GM18517 (cell line): ENCODE measurements around the gene NFIA.

ENCODE experiments used
- ATAC-seq: cut with Tn5 transposase; IDR thresholded peaks from one replicate; pipeline ENCODE4 v1.9.1; 2021; ENCODE audit warnings: mild to moderate bottlenecking, moderate library complexity; ENCODE audit not compliant: unreplicated experiment

The NFIA gene

DNA sequence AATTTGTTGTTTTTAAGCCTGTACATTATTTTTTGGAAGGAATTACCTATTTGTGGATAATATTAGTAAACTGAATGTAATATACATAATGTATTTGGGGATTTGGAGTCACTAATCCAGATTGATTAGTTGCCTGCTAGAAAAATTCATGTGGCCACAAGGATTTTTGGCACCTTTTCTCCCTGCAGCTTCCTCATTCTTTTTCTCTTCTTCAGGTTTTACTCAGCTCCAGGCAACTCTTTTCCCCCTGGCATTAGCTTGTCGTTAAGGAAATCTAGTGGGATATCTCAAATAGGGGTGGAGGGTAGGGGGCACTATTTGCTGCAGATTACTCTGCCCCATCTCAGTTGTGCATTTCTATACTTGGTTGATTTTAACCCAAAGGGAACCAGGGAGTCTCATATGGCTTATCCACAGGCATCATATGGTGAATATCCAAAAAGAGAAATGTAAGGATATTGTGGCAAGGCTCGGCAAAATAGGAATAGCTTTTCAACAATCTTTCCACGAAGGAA lies 203.1 kb downstream of the NFIA start:
- ATAC-seq = no peak

DNA sequence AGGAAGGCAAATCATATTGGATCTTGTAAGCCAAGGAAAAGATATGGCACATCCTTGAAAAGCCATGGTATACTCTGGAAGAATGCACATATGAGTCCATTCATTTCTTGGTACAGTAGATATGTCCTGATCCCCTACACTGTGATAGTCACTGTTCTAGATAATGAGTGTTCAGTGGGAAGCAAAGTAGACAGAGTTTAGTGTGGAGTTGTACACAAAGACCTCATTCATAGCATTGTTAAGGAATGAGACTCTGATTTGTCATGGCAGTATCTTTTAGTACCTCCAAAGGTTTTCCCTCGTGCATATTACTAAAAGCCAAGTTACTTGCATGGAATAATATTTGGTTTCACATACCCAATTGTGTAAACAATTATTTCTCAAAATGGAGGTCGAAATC lies 204.7 kb downstream of the NFIA start:
- no peak for ATAC-seq

DNA sequence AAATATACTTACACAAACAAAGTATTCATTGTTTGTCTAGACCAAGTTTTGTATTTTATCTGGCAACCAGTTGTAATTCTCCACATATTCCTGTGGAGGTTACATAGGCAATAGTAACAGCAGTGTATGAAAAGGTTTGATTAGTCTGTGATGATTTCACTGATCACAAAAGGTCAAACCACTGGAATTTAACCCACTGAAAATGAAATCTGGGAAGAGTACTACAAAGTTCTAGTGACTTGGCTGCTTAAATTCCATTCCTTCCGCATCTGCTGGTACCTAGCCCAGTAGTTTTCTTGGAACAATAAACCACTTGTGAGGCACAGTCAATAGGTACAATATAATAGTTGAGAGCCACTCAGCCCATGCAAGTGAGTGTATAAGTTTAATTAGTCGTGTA lies 205.4 kb downstream of the NFIA start:
- no peak for ATAC-seq

DNA sequence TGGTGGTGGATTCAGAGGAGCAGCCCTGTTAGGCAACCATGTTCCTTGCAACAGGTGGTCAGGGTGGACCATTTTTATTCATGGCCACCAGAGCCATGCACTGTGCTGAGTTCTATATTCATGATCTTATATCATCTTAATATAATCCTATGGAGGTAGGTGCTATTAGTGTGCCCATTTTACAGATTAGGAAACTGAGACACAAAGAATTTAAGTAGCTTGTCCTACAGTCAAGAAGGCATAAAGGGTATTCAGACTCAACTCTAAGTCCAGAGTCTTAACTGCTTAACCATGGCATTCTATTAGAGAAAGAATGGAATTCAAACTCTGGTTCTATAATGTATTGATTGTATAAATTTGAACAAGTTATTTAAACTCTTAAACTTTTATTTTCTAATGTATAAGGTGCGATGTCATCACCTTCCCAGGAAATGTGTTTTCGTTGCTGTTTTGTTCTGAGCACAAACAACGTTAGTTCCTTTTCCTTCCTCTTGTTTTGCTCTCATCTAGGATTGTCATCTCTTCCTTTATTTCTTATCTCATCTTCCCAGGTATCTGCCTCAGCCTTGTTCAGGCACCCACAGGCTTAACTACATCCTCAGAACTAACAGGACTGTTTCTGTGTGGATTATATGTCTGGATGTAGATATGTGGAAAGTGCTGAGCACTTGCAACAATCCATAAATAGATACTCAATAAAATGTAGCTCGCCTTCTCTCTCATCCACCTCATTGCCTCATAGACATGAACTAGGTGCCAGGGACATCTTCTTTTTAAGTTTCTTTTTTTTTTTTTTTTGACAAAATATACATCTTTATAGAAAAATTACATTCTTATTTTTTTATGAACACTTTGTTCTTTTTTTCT lies 207.1 kb downstream of the NFIA start:
- ATAC-seq = no peak

DNA sequence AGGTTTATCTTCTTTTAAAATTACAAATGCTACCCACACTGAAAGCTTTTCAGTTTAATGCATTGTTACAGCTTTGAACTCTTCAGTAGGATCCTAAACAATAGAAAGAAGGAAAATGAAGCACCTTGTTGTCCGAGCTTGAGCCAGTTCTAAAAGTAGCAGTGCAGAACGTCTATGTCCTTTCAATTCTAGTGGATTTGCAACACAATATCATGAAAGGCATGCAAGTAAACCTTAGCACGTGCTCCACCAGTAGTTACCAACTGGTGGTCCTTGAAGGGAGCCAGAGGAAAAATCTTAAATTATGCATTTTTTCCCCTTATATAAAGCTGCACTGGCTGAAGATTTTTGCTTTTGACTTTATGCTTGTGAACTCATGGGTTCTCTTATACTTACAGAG lies 208.2 kb downstream of the NFIA start:
- no peak for ATAC-seq

DNA sequence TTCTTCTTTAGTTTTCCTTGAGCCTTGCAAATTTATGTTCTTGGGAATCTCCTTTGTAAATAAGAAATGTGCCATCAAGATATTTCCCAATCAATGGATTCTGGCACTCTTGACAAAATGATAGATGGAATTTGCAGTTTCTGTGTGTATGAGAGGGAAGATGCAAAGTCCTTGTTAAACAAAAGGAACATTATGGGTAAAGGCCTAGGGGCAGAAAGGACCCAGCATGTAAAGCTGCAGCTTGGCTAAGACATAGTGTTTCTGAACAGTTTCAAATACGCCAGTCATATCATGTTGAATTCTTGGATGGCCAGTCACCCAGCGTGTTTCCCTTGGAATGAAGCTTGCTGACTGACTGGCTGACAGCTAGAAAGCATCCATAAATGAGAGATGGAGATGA lies 210.8 kb downstream of the NFIA start:
- no peak for ATAC-seq

DNA sequence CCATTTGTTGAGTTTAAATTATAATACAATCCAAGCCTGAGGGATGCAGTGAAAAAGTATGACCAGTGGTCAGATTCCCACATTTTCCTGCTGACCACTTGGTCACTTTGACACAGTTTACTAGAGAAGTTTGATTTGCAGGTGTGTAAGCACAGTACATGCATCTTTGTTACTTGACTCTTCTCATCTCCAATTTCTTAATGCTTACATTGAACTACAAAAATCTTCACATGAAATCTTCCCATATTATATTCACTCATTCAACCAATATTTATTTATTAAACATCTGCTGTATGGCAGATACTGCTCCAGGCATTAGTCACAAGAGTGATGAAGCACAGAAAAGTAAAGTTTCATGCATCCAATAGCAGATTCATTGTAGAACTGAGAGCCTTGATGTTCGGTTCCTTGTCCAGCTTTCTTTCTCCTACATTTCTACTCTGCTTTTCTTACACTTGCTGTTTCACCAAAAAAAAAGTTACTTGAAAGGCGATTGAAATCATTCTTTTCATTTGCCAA lies 211.7 kb downstream of the NFIA start:
- ATAC-seq = no peak

DNA sequence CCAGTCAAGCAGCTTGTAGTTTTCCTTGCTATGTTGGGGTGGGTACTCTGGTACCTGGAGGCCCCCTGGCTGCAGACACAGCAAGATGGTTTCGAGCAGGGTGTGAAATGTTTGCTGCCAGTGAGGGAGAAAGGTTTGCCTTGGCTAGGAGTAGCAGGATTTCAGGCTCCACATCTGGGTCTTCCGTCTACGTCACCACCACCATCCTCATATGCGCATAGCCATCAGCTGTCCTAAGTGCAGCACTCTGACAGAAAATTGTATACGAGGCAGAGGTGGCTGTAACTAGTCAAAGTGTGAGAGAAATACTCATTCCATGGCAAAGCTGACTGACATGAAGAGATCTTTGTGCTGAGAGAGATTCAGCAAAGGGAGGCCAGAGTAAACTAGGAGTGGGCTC lies 212.6 kb downstream of the NFIA start:
- no peak for ATAC-seq

DNA sequence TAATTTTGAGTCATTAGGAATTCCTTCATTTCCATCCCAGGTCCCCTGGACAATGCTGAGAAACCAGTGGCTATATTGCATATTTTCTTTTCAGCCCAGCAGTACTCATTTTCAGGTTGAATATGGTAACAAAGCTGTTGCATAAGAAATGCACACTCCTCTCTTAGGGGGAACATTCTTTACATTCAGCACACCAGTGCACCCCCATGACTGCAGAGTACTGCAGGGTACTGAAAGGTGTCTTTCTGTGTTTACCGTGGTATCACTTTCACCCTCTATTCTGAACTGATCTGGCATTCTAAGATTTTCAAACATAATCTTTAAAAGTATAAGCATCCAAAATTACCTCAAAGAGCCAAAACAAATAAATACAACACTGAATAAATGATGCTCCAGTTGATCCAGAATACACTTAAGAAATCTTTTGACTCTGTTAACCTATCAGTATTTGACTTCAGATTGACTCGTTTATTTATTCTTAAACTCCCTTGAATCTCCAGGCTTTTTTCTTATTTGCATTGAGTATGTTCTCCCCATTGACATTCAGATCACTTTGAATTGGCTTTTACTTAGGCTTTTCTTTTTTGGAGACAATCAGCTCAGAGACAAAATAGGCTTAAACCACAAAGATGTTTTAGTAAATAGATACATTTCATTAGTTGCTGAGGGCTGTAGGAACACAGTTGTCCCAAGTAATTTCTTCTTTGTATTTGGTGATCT lies 213.6 kb downstream of the NFIA start:
- no peak for ATAC-seq

DNA sequence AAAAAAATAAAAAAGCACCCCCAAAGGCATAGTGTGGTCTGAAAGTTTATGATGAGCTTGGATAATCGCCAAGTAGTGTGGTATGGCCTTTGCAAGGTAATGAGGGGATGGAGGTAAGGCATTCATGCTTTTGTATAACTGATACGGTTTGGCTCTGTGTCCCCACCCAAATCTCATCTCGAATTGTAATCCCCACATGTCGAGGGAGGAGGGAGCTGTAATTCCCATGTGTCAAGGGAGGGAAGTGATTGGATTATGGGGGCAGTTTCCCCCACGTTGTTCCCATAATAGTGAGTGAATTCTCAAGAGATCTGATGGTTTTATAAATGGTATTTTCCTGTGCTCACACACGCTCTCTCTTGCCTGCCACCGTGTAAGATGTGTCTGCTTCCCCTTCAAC lies 215.5 kb downstream of the NFIA start:
- ATAC-seq = no peak

DNA sequence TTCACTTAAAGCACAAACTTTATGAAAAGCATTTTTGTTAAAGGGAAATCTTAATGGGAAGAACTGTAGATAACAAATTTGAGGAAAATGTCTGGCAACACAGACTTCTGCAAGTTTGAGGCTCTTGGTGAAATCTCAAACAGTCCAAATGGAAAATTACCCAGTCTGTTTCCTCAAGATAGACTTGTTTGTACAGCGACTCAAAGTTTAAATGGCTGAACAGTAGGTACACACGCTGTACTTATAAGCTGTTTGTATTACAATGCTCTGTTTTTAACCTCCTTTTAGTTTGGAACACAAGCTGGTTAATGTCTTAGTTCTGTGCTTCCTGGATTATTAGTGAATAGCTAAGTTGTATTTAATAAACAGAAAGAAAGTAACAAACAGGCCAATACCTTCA lies 217.1 kb downstream of the NFIA start:
- ATAC-seq = no peak

DNA sequence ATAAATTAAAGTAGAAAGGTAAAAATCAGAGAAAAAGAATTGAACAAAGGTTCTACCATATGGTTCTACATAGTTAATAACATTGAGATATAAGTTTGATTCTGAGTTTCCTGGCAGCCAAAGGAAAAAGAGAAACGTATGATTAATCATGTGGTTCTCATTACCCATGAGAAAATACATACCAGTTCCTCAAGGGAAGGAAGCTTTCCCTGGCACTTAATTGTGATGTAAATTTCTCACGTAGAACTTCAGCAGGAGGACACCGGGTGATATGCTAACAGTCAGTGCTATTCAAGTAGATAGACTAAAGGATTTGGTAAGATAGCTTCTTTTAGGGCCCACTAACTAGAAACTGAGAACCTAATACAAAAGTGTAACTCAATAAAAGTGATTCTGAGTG lies 218.5 kb downstream of the NFIA start:
- ATAC-seq = no peak

DNA sequence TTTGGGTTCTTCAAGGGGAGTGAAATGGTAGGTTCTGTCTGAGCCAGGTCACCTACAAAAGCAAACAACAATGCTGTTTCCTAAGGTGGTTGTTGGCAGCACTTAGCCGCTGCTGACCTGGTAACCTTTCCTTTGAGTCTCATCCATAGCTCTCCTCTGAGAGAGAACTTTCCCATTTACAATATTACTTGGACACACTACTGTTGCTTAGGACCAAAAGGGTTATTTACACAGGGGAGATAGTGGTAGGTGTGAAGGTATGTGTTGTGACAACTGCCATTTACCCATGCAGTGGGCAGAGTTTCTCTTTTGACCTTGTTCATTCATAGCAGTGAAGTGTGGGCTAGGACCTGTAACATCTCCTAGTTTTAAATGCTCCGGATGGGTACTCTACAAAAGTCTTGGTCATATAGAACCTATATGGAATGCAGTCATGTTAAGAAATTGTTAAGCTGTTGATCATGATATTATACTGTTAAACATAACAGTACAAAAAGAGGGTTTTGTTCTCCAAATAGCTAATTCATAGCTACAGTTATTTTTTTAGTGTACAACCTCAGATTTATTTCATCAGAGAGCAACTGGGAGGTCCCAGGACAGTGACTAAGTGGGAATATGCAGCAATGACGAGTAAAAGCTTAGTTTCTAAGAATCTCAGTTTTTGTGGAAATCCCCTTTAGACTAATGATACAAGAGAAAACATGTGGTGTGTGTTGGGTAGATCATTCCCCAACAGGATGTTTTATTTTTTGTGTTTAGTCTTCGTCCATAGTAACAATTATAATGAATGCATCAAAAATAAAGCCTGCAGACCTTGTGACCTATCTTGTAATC lies 219.7 kb downstream of the NFIA start:
- no peak for ATAC-seq

DNA sequence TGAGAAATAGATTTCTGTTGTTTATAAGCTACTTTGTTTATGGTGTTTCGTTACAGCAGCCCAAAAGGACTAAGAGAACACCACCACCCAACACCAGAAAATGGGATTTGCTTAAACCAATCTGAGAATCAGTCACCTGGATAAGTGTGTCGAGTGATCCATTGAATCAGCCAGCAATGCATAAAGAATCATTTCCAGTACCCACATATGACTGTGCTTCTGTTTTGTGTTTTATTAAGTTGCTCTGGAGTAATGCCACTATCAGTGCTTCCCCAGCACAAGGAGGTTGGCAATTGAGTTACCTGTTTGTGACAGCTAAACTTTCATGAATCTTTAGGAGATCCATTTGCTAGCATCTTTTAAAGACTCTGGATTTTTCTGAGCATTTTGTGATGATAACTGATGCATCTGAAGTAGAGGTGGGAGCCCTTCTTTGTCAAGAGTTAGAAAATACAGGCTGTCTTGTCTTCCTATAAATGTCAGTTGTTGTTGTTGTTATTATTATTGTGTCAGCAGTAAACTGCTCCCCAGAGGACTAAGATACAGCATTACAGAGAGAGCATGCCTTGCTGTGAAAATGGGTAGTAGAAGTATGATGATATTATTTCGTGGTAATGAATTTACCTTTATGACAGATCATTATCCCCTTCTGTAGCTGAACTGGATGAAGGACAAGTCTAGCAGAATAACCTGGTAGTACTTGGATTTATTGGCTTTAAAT lies 225.2 kb downstream of the NFIA start:
- ATAC-seq = no peak

DNA sequence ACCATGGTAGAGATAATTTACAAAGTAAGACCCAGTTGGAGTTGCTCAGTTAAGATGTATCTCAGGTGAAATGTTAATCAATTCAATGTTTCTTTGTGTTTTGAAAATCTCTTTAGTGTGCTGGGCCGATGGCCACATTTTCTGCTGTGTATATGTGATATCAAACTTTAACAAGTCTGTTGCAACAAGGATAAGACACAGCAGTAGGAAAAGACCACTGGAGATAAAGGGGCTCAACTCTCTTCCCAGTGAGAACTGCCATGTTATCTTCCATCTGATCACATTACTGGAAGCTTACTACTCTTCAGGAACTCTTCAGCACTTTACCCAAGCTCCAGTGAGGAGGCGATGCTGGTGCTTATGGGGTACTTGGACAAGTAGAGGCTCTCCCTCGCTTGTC lies 227.7 kb downstream of the NFIA start:
- ATAC-seq = no peak

DNA sequence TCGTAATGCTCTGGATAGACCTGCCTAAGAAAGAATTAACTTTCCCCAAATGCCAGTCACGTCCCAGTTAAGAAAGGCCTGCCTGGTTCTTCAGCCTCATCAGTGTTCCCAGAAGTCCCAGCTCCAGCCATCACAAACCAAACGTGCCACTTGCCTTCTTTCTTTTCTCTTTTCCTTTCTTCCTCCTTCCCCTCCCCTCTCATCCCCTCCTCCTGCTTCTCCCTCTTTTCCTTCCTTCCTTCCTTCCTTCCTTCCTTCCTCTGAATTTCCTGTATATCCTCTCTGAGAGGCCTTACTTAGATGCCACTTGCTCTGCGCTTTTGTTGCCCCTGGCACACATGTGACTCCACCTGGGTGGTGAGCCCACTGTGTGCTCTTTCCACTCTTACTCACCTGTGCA lies 228.2 kb downstream of the NFIA start:
- ATAC-seq = no peak

DNA sequence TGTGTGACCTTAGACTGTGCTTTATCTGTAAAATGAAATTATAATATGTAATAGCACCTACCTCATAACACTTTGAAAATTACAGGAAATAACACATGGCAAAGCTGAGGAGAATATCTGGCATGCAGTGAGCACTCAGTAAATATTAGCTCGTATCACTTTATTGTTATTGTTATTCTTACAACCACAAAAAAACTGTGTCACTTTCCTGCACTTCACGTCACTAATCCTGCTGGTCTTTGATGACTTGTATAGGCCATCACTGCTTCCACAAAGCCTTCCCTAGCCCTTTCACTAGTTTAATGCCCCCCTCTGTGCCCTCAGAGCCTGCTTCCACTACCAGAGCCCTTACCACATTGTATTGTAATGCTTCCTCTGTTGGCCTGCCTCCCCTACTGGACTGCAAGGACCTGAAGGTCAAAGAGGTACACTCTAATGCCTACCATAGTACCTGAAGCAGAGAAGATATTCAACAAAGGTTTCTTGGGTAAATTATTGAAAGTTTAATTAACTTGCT lies 231.6 kb downstream of the NFIA start:
- ATAC-seq = no peak

DNA sequence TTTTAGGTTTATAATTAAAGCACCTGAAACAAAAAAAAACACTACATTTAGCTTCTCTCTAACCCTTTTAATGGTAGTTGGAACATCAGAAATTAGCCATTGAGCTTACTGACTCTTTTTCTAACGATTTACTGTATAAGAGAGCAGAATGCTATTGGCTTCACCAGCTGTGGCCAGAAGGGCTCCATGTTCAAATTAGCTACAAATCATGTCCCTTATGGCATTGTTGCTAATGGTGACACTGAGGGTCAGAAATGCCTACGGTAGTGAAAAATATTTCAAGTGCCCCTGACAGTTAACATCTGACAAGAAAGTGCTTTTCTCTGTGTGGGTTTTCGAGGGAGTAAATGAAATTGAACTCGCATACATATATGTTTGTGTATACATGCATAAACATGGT lies 232.7 kb downstream of the NFIA start:
- no peak for ATAC-seq

DNA sequence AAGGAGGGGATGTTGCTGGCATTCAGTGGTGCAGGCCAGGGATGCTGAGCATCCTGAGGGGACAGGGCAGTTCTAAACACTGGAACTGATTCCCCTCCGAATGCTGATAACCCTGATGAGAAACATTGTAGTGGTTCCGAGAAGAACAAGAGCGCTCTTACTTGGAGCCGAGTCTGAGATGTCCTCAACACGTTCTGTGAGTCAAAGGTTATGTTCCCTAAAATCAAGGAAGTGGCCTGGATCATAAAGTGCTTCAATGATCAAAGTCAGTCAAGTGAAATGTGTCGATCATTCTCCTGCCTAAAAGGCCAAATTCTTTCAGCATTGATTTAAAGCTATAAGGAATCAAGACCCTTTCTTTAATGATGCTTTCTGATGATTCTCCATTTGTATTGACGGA lies 234.1 kb downstream of the NFIA start:
- no peak for ATAC-seq
